HG03175 (cell line): Measurements from ENCODE around the gene OLFM3.
A peak's percentile ranks its signal among the peaks of the same experiment; 100 is the strongest.

Source experiments
- ATAC-seq: cut with Tn5 transposase; IDR thresholded peaks from one replicate; pipeline ENCODE4 v1.9.1; 2021; ENCODE audit warnings: mild to moderate bottlenecking, moderate library complexity; ENCODE audit not compliant: unreplicated experiment

OLFM3 gene

DNA sequence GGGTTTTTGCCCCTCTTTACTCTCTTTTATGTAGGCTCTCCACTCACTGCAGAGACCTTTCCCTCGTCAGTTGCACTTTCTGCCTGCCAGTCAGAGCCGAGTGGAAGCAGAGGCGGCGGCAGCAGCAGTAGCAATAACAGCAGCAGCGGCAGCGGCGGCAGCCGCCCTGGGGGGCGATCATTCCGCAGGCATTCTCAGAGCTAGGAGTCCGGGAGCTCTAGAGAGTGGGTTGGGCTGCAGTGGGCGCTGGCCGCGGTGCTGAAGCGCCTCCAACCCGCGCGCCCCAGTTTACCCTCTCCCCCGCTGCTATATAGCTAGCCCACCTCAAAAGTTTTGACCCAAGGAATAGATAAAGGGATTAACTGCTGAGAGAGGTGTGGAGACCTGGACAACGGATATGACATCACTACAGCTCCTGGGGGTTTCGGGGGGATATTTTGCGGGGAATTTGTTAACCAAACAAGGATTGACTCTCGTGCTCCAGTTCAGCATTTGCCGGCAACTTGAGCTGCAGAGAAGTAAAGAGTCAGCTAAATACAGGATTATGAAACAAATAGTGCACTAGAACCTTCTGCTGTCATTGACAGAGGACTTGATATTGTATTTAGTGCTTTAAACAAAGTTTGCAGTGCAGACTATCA, at the start of gene OLFM3:
Gene OLFM3, minus strand, starts transcription at position 102 of the 641 bp plus-strand sequence.
- ATAC-seq, result no peak

DNA sequence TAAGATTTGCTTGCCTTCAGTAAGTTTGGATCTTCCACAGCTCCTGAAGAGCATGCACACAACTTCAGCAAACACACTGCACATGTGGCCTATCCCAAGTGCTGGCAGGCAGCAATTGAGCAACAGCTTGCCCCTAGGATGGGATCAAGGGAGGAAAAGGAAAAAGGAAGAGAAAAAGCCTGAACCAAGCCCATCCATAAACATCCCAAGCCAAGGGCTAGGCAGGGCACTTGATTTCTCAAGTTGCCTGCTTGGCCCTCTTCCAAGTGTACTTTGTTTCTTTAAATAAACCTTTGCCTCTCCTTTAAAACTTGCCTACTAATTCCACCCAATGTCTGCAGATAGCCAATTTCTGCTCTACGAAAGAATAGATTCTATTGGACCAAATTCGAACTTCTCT, 49.0 kb upstream of the OLFM3 start:
- ATAC-seq, result no peak

- peak; percentile 82 for ATAC-seq
Observed at GRCh38 chr1:102032534-102032933, 35.8 kb upstream of the OLFM3 start.

DNA sequence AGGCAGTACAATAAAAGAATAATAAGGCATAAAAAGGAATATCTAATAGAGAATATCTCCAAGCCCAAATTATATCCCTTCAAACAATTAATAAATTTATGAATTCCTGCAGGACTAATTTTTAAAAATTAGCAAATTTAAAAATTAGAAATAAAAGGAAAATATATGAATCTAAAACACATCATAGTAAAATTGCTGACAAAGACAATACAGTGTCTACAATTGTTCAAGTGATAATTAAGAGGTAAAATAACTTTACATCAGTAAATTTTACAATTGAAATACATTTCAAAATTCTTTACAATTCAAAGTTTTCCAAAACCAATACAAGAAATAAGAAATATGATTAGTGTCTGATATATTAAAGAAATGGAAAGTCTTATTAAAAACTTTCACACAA, 22.8 kb upstream of the OLFM3 start:
- ATAC-seq, result no peak

DNA sequence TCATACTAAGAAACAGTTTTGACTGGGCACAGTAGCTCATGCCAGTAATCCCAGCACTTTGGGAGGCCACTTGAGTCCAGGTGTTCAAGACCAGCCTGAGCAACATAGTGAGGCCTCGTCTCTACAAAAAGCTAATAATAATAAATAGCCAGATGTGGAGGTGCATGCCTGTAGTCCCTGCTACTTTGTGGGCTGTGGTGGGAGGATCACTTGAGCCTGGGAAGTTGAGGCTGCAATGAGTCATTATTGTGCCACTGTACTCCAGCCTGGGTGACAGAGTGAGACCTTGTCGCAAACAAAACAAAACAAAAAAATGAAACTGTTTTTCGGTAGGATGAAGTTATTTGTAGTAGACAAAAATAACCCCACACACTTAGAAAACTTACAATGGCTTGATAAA, 19.0 kb upstream of the OLFM3 start:
- no peak for ATAC-seq

GRCh38 chr1:102002057-102002456, 5.3 kb upstream of the OLFM3 start:
- no peak for ATAC-seq

- ATAC-seq, result no peak
Observed at GRCh38 chr1:101995984-101996745, 561 bp downstream of the OLFM3 start.

GRCh38 chr1:101993710-101994109, 3.0 kb downstream of the OLFM3 start:
- ATAC-seq, result no peak

- ATAC-seq, result no peak
Observed at GRCh38 chr1:101992821-101993575, 3.7 kb downstream of the OLFM3 start.

- ATAC-seq, result no peak
Observed at GRCh38 chr1:101980974-101981373, 15.8 kb downstream of the OLFM3 start.

- ATAC-seq, result no peak
Observed at GRCh38 chr1:101977266-101977665, 19.5 kb downstream of the OLFM3 start.

DNA sequence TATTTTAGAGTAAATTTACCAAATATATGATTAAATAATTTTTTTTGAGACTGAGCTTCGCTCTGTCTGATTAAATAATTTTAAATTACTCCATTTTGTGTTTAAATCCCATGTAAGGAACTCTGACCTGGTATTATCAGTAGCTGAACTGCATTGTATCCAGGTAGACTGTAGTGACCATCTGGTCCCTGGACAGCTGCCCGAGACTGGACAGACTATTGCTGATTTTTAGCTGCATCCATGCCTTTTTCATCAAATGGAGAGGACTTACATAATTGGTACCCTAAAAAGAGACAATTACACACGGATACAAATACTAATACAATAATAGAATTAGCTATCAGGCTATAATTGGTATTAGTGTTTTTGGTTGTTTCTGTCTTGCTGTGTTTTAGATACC, 20.6 kb downstream of the OLFM3 start:
- ATAC-seq, result no peak

DNA sequence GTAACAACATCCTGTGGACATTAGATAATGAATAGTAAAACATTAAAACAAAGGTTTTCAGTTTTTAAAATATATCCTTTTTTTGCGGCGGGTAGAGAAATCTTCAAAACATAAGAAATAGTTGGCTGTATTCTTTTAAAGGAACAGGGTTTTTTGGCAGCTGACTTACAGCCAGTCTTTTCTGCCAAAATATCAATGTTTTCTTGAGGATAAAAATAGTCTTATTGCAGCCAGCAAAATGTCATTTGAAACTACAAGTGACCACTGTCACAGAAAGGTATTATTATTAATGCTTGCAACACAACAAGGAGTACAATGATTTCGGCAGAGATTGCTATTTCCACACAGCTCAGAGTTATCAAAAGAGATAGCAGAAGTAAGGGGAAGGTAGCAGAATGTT, 21.4 kb downstream of the OLFM3 start:
- no peak for ATAC-seq

GRCh38 chr1:101974599-101975274, 22.0 kb downstream of the OLFM3 start:
- no peak for ATAC-seq

DNA sequence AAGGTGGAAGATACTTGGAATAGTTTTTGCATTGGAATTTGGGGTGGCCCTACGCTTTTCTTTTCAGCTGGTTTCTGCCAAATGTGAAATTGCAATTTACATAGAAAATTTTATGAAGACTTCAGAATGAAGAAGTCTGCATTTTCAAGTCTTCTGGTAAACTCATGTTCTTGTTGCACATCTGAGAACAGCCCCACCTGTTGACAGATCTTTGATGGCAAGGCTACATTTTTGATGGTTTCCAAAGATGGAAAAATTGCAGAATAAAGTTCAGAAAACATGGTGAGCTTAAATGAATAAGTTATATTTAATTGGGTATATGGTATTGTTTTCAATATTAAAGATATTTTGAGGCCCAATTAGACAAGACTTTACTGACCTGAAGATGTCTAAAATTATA, 25.4 kb downstream of the OLFM3 start:
- ATAC-seq, result no peak

DNA sequence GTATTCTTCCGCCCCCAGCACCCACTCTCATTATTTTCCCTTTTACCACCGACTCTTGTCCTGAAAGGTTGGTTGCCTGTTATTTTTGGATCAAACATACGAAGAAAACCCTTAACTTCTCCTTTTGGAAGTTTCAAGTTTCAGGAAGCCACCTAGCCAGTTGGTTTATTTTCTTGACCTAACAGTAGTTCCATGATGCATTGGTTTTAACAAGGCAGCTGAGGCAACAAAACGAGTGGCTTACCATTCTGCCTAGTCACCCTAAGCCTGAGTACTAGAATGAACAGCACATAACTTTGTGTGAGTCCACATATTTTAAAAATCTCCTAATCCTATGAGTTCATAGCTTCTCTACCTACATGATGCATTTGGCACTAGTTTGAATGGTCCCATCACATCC, 28.9 kb downstream of the OLFM3 start:
- ATAC-seq, result no peak

- no peak for ATAC-seq
Observed at GRCh38 chr1:101965341-101965740, 31.4 kb downstream of the OLFM3 start.

DNA sequence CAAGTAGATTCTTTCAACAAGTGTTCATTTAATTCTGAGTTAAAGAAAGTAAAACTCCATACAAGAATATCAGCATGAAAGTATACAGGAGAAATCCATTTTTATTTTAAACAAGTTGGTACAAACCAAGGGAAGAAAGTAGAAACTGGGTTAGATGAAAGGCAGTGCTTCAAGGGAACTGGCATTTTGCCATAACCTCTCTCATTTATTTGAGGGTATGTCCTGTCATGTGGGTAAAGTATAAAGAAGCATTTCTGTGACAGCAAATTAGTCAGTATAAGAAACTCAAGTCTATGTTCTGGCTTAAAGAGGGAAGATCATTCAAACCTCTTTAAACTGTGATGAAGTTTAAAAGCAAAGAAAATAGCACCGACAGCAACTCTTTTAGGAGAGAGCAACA, 32.0 kb downstream of the OLFM3 start:
- ATAC-seq, result no peak

DNA sequence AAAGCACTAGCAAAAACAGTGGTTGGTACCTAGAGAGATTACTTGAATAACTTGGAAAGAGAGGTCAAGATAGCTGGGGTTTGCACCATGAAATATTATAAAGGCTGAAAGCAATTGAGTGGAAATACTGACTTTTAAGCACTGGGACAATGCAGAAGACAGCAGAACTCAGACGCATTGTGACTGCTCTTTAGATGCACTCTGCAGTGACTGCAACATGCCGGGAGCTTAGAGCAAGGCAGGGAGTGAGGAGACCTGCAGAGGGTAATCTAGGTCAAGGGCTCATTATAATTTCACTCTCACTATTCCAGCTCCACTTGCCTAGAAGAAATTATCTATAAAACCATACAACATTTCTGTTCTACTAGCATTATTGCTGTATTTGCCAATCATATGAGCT, 36.6 kb downstream of the OLFM3 start:
- ATAC-seq, result no peak

- ATAC-seq, result no peak
Observed at GRCh38 chr1:101959456-101959855, 37.3 kb downstream of the OLFM3 start.

DNA sequence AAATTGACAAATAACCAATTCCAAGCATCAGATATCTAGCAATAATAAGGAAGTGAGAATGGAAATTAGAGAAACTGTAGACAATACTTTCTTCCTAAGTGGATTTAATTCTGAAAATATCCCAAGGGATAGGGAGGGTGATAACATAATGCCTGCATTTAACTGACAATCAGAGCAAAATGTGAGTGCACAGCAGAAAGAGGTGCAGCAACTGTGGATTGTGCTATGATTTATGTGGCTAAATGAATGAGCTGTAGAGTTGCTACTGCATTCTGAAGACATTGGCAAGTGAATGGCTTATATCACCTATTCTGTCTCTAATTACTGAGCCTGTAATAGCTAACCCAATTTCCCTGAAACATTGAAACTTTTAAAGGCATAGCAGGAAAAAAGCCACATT, 39.0 kb downstream of the OLFM3 start:
- no peak for ATAC-seq
